HG02623 (cell line): Measurements from ENCODE around the gene DAGLA.
A peak's percentile ranks its signal among the peaks of the same experiment; 100 is the strongest.

Experiments
- ATAC-seq: cut with Tn5 transposase; IDR thresholded peaks from one replicate; pipeline ENCODE4 v1.9.1; 2021; ENCODE audit warnings: moderate library complexity; ENCODE audit not compliant: unreplicated experiment

Gene DAGLA

GRCh38 chr11:61743486-61744095, 63.4 kb downstream of the DAGLA start:
- no peak for ATAC-seq

- ATAC-seq = no peak
These were observed 64.0 kb downstream of the DAGLA start for GRCh38 chr11:61744181-61744580.

GRCh38 chr11:61744609-61745156, 64.5 kb downstream of the DAGLA start:
- ATAC-seq = no peak

- ATAC-seq = no peak
These were observed 65.7 kb downstream of the DAGLA start for GRCh38 chr11:61745781-61746441.

- no peak for ATAC-seq
These were observed 66.4 kb downstream of the DAGLA start for GRCh38 chr11:61746442-61747191.

- ATAC-seq = peak; percentile 56
These were observed 67.2 kb downstream of the DAGLA start for GRCh38 chr11:61747192-61747966.

GRCh38 chr11:61747967-61748285, 67.7 kb downstream of the DAGLA start:
- peak; percentile 10 for ATAC-seq

GRCh38 chr11:61749591-61750217, 69.5 kb downstream of the DAGLA start:
- no peak for ATAC-seq

GRCh38 chr11:61750631-61751273, 70.6 kb downstream of the DAGLA start:
- no peak for ATAC-seq

- no peak for ATAC-seq
These were observed 71.2 kb downstream of the DAGLA start for GRCh38 chr11:61751384-61751783.

- no peak for ATAC-seq
These were observed 72.1 kb downstream of the DAGLA start, which contains the start of gene MYRF for GRCh38 chr11:61752117-61752924. Gene MYRF (plus strand): TSS chr11:61752636. CDS start chr11:61752745, 109 bp downstream.

- ATAC-seq = no peak
These were observed 72.8 kb downstream of the DAGLA start for GRCh38 chr11:61752925-61753521.

- no peak for ATAC-seq
These were observed 73.5 kb downstream of the DAGLA start for GRCh38 chr11:61753672-61754071.

- ATAC-seq = no peak
These were observed 74.6 kb downstream of the DAGLA start for GRCh38 chr11:61754534-61755482.

GRCh38 chr11:61756147-61756451, 75.9 kb downstream of the DAGLA start:
- no peak for ATAC-seq

- no peak for ATAC-seq
These were observed 76.4 kb downstream of the DAGLA start for GRCh38 chr11:61756452-61757212.

GRCh38 chr11:61757213-61757862, 77.1 kb downstream of the DAGLA start:
- ATAC-seq = no peak
